Endodermal cell (in vitro differentiated cells): Measurements from ENCODE around the gene IARS2. TPM values are rescaled to one million over a fixed set of nuclear protein-coding genes. Genes with fewer than 3 reads are reported as not detected.

Experiments
- DNase-seq: peaks from one replicate; pipeline ENCODE4 v3.0.0-alpha.2; 2017
- H3K27ac ChIP-seq: 2 replicates; pipeline ENCODE4 v1.5.1; 2013; ENCODE audit warnings: mild to moderate bottlenecking, low read depth, low read length, moderate library complexity
- H3K27me3 ChIP-seq: 2 replicates; pipeline ENCODE4 v1.6.1; 2013; ENCODE audit warnings: mild to moderate bottlenecking, low read length, moderate library complexity; ENCODE audit not compliant: insufficient read depth, control insufficient read depth, poor library complexity, severe bottlenecking
- H3K36me3 ChIP-seq: 2 replicates; pipeline ENCODE4 v1.7.0; 2013; ENCODE audit warnings: mild to moderate bottlenecking, low read length, moderate library complexity; ENCODE audit not compliant: control insufficient read depth, insufficient read depth
- H3K4me1 ChIP-seq: one replicate; pipeline ENCODE4 v1.7.0; 2013; ENCODE audit warnings: low read length; ENCODE audit not compliant: control insufficient read depth, insufficient read depth
- H3K4me3 ChIP-seq: 2 replicates; pipeline ENCODE4 v1.5.1; 2013; ENCODE audit warnings: mild to moderate bottlenecking, low read length, moderate library complexity
- H3K9ac ChIP-seq: 2 replicates; pipeline ENCODE4 v1.6.1; 2013; ENCODE audit warnings: mild to moderate bottlenecking, low read length, moderate library complexity; ENCODE audit not compliant: poor library complexity, severe bottlenecking; ENCODE audit errors: extremely low read depth
- H3K9me3 ChIP-seq: 2 replicates; pipeline ENCODE4 v1.6.1; 2013; ENCODE audit warnings: mild to moderate bottlenecking, low read length, moderate library complexity; ENCODE audit not compliant: control insufficient read depth
- H3K27ac Mint-ChIP-seq: 2 replicates; pipeline ENCODE4 v1.8.0; 2020; ENCODE audit warnings: mixed read lengths
- H3K27me3 Mint-ChIP-seq: 2 replicates; pipeline ENCODE4 v1.8.0; 2021; ENCODE audit warnings: mild to moderate bottlenecking, mixed read lengths; ENCODE audit not compliant: insufficient read depth
- H3K36me3 Mint-ChIP-seq: 2 replicates; pipeline ENCODE4 v1.8.0; 2020; ENCODE audit warnings: low read depth, mixed read lengths
- H3K4me1 Mint-ChIP-seq: 2 replicates; pipeline ENCODE4 v1.8.0; 2020; ENCODE audit warnings: mixed read lengths
- H3K4me3 Mint-ChIP-seq: 2 replicates; pipeline ENCODE4 v1.8.0; 2020; ENCODE audit warnings: mild to moderate bottlenecking, moderate library complexity, mixed read lengths
- H3K9me3 Mint-ChIP-seq: 2 replicates; pipeline ENCODE4 v1.8.0; 2020; ENCODE audit warnings: mild to moderate bottlenecking, mixed read lengths
- whole genome bisulfite sequencing, 2 experiments: methylation state at CpG; one replicate each; pipeline versions ENCODE4 v1.1.5 to v1.1.7; 2013; ENCODE audit warnings: missing lambda C conversion rate in 2 of 2, mixed read lengths in 1 of 2; ENCODE audit not compliant: insufficient coverage in 1 of 2, insufficient read length in 1 of 2; 5-methylcytosine and 5-hydroxymethylcytosine counted together
- total RNA-seq, 2 donors: library from RNA; stranded (reverse); fragmentation: NEBNext Ultra II Directional in 1 of 2; extraction: Animal tissue kit (Norgen Biotek cat#: 25700) in 1 of 2; gene quantifications; 2 replicates in 1 of 2; 3 replicates in 1 of 2; pipeline ENCODE4 v1.2.1, GENCODE V29; 2021
- TF ChIP-seq, protein P1 (sequence below): fragments of 200-600 bp; sonication (generic); conservative IDR thresholded peaks from 2 replicates; pipeline ENCODE4 v1.5.0; 2021; ENCODE audit warnings: antibody characterized with exemption, mild to moderate bottlenecking

IARS2 gene
- total RNA-seq, 2 donors from 2014 or later, result 78.2 to 89.4 TPM

DNA sequence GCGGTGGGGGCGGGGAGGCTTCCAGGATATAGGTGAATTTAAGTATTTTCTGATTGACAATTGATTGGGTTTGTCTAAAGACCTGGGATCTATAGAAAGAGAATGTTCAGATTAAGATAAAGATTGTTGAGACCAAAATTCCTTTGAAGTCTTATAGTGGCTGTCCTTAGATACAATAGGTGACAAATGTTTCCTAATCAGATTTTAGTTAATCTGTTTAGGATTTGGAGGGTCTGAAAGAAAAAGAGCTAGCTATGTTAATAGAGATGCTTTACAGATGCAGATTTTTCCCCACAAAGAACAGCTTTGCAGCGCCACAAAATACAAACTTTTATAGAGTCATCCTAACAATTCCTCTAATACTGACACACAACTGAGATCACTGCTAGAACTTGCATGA is 33.1 kb upstream of the IARS2 start:
- Mint-ChIP-seq H3K36me3 (peaks cover 33% of the 10 kb centered on the region), H3K4me3 (no peak overlapping the region), H3K9me3 (no peaks in the 10 kb centered on the region), H3K4me1 (peaks cover 8% of the 10 kb centered on the region), H3K27ac (no peak overlapping the region), H3K27me3 (peaks cover 21% of the 10 kb centered on the region)
- Histone ChIP-seq H3K27ac (no peak overlapping the region), H3K4me3 (no peak overlapping the region), H3K9ac (no peak overlapping the region), H3K9me3 (peaks cover 4% of the 10 kb centered on the region), H3K36me3 (peaks cover 15% of the 10 kb centered on the region), H3K4me1 (no peaks in the 10 kb centered on the region), H3K27me3 (peaks cover 20% of the 10 kb centered on the region)
- no peak for DNase-seq
- WGBS, 2 experiments, result 47 to 94% methylated on average over 2 to 3 of the region's 3 CpGs
- TF ChIP-seq, protein P1, sequence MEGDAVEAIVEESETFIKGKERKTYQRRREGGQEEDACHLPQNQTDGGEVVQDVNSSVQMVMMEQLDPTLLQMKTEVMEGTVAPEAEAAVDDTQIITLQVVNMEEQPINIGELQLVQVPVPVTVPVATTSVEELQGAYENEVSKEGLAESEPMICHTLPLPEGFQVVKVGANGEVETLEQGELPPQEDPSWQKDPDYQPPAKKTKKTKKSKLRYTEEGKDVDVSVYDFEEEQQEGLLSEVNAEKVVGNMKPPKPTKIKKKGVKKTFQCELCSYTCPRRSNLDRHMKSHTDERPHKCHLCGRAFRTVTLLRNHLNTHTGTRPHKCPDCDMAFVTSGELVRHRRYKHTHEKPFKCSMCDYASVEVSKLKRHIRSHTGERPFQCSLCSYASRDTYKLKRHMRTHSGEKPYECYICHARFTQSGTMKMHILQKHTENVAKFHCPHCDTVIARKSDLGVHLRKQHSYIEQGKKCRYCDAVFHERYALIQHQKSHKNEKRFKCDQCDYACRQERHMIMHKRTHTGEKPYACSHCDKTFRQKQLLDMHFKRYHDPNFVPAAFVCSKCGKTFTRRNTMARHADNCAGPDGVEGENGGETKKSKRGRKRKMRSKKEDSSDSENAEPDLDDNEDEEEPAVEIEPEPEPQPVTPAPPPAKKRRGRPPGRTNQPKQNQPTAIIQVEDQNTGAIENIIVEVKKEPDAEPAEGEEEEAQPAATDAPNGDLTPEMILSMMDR, result no peak

DNA sequence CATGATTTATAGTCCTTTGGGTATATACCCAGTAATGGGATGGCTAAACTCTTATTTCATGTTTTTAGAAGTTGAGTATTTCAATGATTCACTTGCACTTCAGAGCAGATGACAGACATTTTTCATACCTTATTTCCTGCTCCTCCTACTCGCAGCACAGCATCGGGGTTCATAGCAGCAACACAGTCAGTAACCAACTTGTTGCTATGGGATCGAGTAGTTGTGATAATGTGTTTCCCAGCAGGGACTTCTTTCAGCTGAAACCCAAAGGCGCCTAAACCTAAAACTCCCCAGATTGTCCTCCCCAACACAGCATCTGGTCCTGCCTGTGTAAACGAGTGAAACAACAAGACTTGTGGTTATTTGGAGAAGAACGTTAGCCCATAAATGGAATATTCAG is 31.3 kb upstream of the IARS2 start:
- no peak overlapping the region for H3K4me3 ChIP-seq
- 100% methylated on average over 5 of the region's 6 CpGs; no CpG with 5 or more reads in 1 of the 2 experiments for WGBS, 2 experiments
- H3K36me3 ChIP-seq, result peaks cover 15% of the 10 kb centered on the region
- H3K9me3 Mint-ChIP-seq, result no peaks in the 10 kb centered on the region
- H3K27ac Mint-ChIP-seq, result no peak overlapping the region
- H3K27me3 ChIP-seq, result peaks cover 20% of the 10 kb centered on the region
- DNase-seq, result no peak
- H3K4me3 Mint-ChIP-seq, result no peak overlapping the region
- peaks cover 8% of the 10 kb centered on the region for H3K4me1 Mint-ChIP-seq
- H3K36me3 Mint-ChIP-seq, result peaks cover 26% of the 10 kb centered on the region
- peaks cover 4% of the 10 kb centered on the region for H3K9me3 ChIP-seq
- no peak overlapping the region for H3K27ac ChIP-seq
- H3K27me3 Mint-ChIP-seq, result peaks cover 21% of the 10 kb centered on the region
- no peaks in the 10 kb centered on the region for H3K4me1 ChIP-seq
- H3K9ac ChIP-seq, result no peak overlapping the region
- TF ChIP-seq, protein P1, result no peak

GRCh38 chr1:220067269-220068204 is 26.4 kb upstream of the IARS2 start:
- H3K27me3 Mint-ChIP-seq, result peaks cover 9% of the 10 kb centered on the region
- no peak overlapping the region for H3K27ac ChIP-seq
- H3K36me3 ChIP-seq, result peaks cover 17% of the 10 kb centered on the region
- H3K27me3 ChIP-seq, result no peaks in the 10 kb centered on the region
- TF ChIP-seq, protein P1, result no peak
- peaks cover 31% of the 10 kb centered on the region for H3K36me3 Mint-ChIP-seq
- H3K9me3 ChIP-seq, result peaks cover 2% of the 10 kb centered on the region
- H3K4me1 ChIP-seq, result no peaks in the 10 kb centered on the region
- H3K4me1 Mint-ChIP-seq, result no peaks in the 10 kb centered on the region
- 93 to 100% methylated on average over 1 to 3 of the region's 3 CpGs for WGBS, 2 experiments
- no peak for DNase-seq
- no peaks in the 10 kb centered on the region for H3K9me3 Mint-ChIP-seq
- no peak overlapping the region for H3K4me3 ChIP-seq
- H3K27ac Mint-ChIP-seq, result no peak overlapping the region
- no peak overlapping the region for H3K9ac ChIP-seq
- H3K4me3 Mint-ChIP-seq, result no peak overlapping the region
